ENCODE data around the gene STRAP. TPM values are rescaled to one million over a fixed set of nuclear protein-coding genes. Genes with fewer than 3 reads are reported as not detected.

STRAP gene
- total RNA-seq, 1 donor from 2014 or later = 82.4 TPM

GRCh38 chr12:15859116-15859515 lies 23.1 kb upstream of the STRAP start:
- H3K27me3 ChIP-seq (ENCODE audit: control insufficient read depth, insufficient read depth, low read length) = no peaks in the 10 kb centered on the region
- DNase-seq (ENCODE audit: low read depth) (no peak), FAIRE-seq (no peak)
- H3K36me3 ChIP-seq (ENCODE audit: control insufficient read depth, insufficient read depth, low read length) = no peaks in the 10 kb centered on the region
- TF ChIP-seq, protein P1, sequence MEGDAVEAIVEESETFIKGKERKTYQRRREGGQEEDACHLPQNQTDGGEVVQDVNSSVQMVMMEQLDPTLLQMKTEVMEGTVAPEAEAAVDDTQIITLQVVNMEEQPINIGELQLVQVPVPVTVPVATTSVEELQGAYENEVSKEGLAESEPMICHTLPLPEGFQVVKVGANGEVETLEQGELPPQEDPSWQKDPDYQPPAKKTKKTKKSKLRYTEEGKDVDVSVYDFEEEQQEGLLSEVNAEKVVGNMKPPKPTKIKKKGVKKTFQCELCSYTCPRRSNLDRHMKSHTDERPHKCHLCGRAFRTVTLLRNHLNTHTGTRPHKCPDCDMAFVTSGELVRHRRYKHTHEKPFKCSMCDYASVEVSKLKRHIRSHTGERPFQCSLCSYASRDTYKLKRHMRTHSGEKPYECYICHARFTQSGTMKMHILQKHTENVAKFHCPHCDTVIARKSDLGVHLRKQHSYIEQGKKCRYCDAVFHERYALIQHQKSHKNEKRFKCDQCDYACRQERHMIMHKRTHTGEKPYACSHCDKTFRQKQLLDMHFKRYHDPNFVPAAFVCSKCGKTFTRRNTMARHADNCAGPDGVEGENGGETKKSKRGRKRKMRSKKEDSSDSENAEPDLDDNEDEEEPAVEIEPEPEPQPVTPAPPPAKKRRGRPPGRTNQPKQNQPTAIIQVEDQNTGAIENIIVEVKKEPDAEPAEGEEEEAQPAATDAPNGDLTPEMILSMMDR (IDR thresholded peaks at IDR 0.05; ENCODE audit: insufficient read depth, low read length, severe bottlenecking) = no peak
- H3K4me3 ChIP-seq (ENCODE audit: low read depth, low read length) = no peak overlapping the region

DNA sequence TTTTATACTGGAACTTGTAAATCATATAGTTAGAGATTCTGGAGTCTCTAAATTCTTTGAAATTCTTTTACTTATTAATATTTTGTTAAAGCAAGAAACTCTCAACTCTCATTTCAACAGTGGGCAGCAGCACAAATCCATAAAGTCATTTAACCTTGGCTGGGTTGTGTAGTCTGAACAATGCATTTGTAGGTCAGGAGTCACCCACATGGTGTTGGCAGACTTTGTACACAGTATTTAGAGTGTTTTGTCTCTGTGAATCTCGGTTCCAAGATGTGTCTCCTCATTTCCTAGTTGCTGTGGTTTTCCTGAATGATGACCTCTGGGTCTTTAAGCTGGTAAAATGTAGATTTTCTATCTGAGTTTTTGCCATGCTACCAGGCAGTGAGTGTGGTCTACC lies 20.8 kb upstream of the STRAP start:
- TF ChIP-seq, protein P1 (IDR thresholded peaks at IDR 0.05; ENCODE audit: insufficient read depth, low read length, severe bottlenecking) = no peak
- no peaks in the 10 kb centered on the region for H3K36me3 ChIP-seq (ENCODE audit: control insufficient read depth, insufficient read depth, low read length)
- no peak overlapping the region for H3K4me3 ChIP-seq (ENCODE audit: low read depth, low read length)
- H3K27me3 ChIP-seq (ENCODE audit: control insufficient read depth, insufficient read depth, low read length) = no peaks in the 10 kb centered on the region
- no peak for FAIRE-seq
- DNase-seq (ENCODE audit: low read depth) = no peak

GRCh38 chr12:15862840-15863239 lies 19.3 kb upstream of the STRAP start:
- TF ChIP-seq, protein P1 (IDR thresholded peaks at IDR 0.05; ENCODE audit: insufficient read depth, low read length, severe bottlenecking) = no peak
- H3K4me3 ChIP-seq (ENCODE audit: low read depth, low read length) = no peak overlapping the region
- no peaks in the 10 kb centered on the region for H3K36me3 ChIP-seq (ENCODE audit: control insufficient read depth, insufficient read depth, low read length)
- H3K27me3 ChIP-seq (ENCODE audit: control insufficient read depth, insufficient read depth, low read length) = no peaks in the 10 kb centered on the region
- no peak for DNase-seq (ENCODE audit: low read depth)
- FAIRE-seq = no peak

GRCh38 chr12:15863372-15863771 lies 18.8 kb upstream of the STRAP start:
- Histone ChIP-seq H3K4me3 (ENCODE audit: low read depth, low read length) (no peak overlapping the region), H3K36me3 (ENCODE audit: control insufficient read depth, insufficient read depth, low read length) (no peaks in the 10 kb centered on the region), H3K27me3 (ENCODE audit: control insufficient read depth, insufficient read depth, low read length) (no peaks in the 10 kb centered on the region)
- TF ChIP-seq, protein P1 (IDR thresholded peaks at IDR 0.05; ENCODE audit: insufficient read depth, low read length, severe bottlenecking) = no peak
- no peak for FAIRE-seq
- DNase-seq (ENCODE audit: low read depth) = no peak

DNA sequence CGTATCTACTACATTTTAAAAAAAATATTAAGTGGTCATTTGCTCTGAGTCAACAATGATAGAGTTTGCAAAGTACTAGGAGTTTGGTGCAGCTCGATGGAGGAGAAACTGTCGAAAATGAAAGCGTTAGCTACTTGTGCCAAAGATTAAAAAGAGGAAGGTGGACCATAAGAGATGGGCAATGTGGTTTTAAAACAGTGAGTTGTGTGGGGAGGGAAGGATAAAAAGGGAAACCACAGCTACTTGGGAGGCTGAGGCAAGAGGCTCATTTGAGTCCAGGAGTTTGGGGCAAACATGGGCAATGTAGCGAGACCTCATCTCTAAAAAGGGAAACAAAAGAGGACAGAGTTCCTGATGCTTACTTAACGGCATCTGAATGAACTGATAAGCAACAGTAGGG lies 18.2 kb upstream of the STRAP start:
- H3K36me3 ChIP-seq (ENCODE audit: control insufficient read depth, insufficient read depth, low read length) = no peaks in the 10 kb centered on the region
- H3K27me3 ChIP-seq (ENCODE audit: control insufficient read depth, insufficient read depth, low read length) = no peaks in the 10 kb centered on the region
- FAIRE-seq = no peak
- TF ChIP-seq, protein P1 (IDR thresholded peaks at IDR 0.05; ENCODE audit: insufficient read depth, low read length, severe bottlenecking) = no peak
- DNase-seq (ENCODE audit: low read depth) = no peak
- no peak overlapping the region for H3K4me3 ChIP-seq (ENCODE audit: low read depth, low read length)

DNA sequence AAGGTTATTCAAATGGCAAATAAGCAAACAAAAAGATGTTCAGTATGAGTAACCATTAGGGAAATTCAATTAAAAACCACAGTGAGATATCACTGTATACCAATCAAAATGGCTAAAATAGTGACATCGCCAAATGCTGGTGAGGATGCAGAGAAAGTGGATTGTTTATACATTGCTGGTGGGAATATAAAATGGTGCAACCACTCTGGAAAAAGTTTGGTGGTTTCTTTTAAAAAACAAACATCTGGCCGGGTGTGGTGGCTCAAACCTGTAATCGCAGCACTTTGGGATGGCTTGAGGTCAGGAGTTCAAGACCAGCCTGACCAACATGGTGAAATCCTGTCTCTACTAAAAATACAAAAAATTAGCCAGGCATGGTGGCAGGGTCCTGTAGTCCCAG lies 14.0 kb upstream of the STRAP start:
- no peak for DNase-seq (ENCODE audit: low read depth)
- FAIRE-seq = no peak
- TF ChIP-seq, protein P1 (IDR thresholded peaks at IDR 0.05; ENCODE audit: insufficient read depth, low read length, severe bottlenecking) = no peak
- no peaks in the 10 kb centered on the region for H3K27me3 ChIP-seq (ENCODE audit: control insufficient read depth, insufficient read depth, low read length)
- H3K4me3 ChIP-seq (ENCODE audit: low read depth, low read length) = no peak overlapping the region
- H3K36me3 ChIP-seq (ENCODE audit: control insufficient read depth, insufficient read depth, low read length) = no peaks in the 10 kb centered on the region

Measured in bronchial epithelial cell (primary cell).